Naive thymus-derived CD8-positive, alpha-beta T cell (primary cell): ENCODE data around the gene EML3. TPM values are rescaled to one million over a fixed set of nuclear protein-coding genes. Genes with fewer than 3 reads are reported as not detected.
"Not testable (repeated sequence)": the region's sequence is repeated elsewhere in the genome, so short reads cannot be mapped to it uniquely, and the experiment has no call there.

Source experiments
- ATAC-seq, 2 donors: fragments of 150-1000 bp; cut with Tn5 transposase in 1 of 2; sonication (Bioruptor Pico), chemical (Tn5 transposase) in 1 of 2; 1 replicate in 1 of 2; 2 replicates in 1 of 2; pipeline ENCODE4 v1.10.0; 2021; ENCODE audit warnings: mild to moderate bottlenecking in 2 of 2, moderate library complexity in 2 of 2
- POLR2A ChIA-PET: fragments of 350-600 bp; sonication (Branson Sonifier 250); formaldehyde crosslinking; loops from one replicate; lab custom pipeline; 2021; ENCODE audit warnings: antibody characterized with exemption; lab: Charles Lee
- DNase-seq, 10 donors: peaks; one replicate each; pipeline versions ENCODE4 v3.0.0 to v3.0.0-alpha.2; 2020 to 2022
- H3K27ac Mint-ChIP-seq, 10 donors: one replicate each; pipeline ENCODE4 v1.8.0; 2020 to 2022; ENCODE audit warnings: mild to moderate bottlenecking in 10 of 10, mixed read lengths in 10 of 10, moderate library complexity in 4 of 10, inconsistent platforms in 1 of 10
- H3K27me3 Mint-ChIP-seq, 5 donors: one replicate each; pipeline ENCODE4 v1.8.0; 2021 to 2022; ENCODE audit warnings: mixed read lengths in 5 of 5
- H3K36me3 Mint-ChIP-seq, 3 donors: one replicate each; pipeline ENCODE4 v1.8.0; 2020 to 2022; ENCODE audit warnings: mixed read lengths in 3 of 3, mild to moderate bottlenecking in 2 of 3, inconsistent platforms in 1 of 3
- H3K4me1 Mint-ChIP-seq, 4 donors: one replicate each; pipeline ENCODE4 v1.8.0; 2021 to 2022; ENCODE audit warnings: mixed read lengths in 4 of 4
- H3K4me3 Mint-ChIP-seq, 10 donors: one replicate each; pipeline ENCODE4 v1.8.0; 2020 to 2022; ENCODE audit warnings: mild to moderate bottlenecking in 10 of 10, mixed read lengths in 10 of 10, moderate library complexity in 6 of 10, inconsistent platforms in 1 of 10
- H3K9me3 Mint-ChIP-seq, 9 donors: one replicate each; pipeline ENCODE4 v1.8.0; 2020 to 2022; ENCODE audit warnings: mixed read lengths in 9 of 9, mild to moderate bottlenecking in 3 of 9, inconsistent platforms in 1 of 9, moderate library complexity in 1 of 9
- polyA plus RNA-seq, 3 donors: library from polyadenylated mRNA; unstranded; fragments of 300-500 nt; fragmentation: Illumina TruSeq; gene quantifications; one replicate each; pipeline ENCODE4 v1.2.3, GENCODE V29; 2021
- total RNA-seq, 8 experiments: library from RNA in 2 of 8; stranded (reverse) in 2 of 8; gene quantifications; one replicate each; pipeline ENCODE4 v1.2.3 and lab custom pipeline; 2021 to 2026

The EML3 gene
- total and polyA plus RNA-seq, 5 experiments from 2014 or later: 14.8 to 255 (median 23.7) TPM

- H3K27me3 Mint-ChIP-seq, H3K4me3 Mint-ChIP-seq, H3K9me3 Mint-ChIP-seq, ATAC-seq, DNase-seq: not testable (repeated sequence)
- peak overlapping the region in 1 of 10 donors; percentile 17 for H3K27ac Mint-ChIP-seq
- H3K4me1 Mint-ChIP-seq: peaks cover 22 to 47% (median 41%) of the 10 kb centered on the region in 4 donors
- POLR2A ChIA-PET: interaction anchor here (1.1 to 2.7 kb wide), 5 partner anchors 12 to 110 kb away, joined by 3 to 13 read pairs (median 3); partner anchors contain the start of genes C11orf98, CSKMT, HNRNPUL2 and MTA2
- H3K36me3 Mint-ChIP-seq: peaks cover 0 to 27% (median 0%) of the 10 kb centered on the region in 3 donors
Observed at GRCh38 chr11:62616957-62617356, 4.4 kb upstream of the EML3 start.

- no peaks in the 10 kb centered on the region for H3K27me3 Mint-ChIP-seq
- no peak for DNase-seq
Observed at GRCh38 chr11:62615521-62615920, 2.9 kb upstream of the EML3 start.

GRCh38 chr11:62614275-62614674 is 1.7 kb upstream of the EML3 start:
- H3K36me3 Mint-ChIP-seq: peaks cover 0 to 32% (median 0%) of the 10 kb centered on the region in 3 donors
- peak overlapping the region in 6 of 10 donors; percentile 58 to 77 (median 66) for H3K4me3 Mint-ChIP-seq
- DNase-seq (no peak), ATAC-seq (no peak)
- H3K4me1 Mint-ChIP-seq: peaks cover 23 to 49% (median 48%) of the 10 kb centered on the region in 4 donors
- peak overlapping the region in 9 of 10 donors; percentile 53 to 95 (median 87) for H3K27ac Mint-ChIP-seq
- H3K9me3 Mint-ChIP-seq: no peaks in the 10 kb centered on the region
- POLR2A ChIA-PET: interaction anchor here (0.6 to 8.0 kb wide), 12 partner anchors 13 to 226 kb away, joined by 3 to 96 read pairs (median 10); partner anchors contain the start of genes BSCL2, C11orf98, CSKMT and EEF1G
- no peaks in the 10 kb centered on the region for H3K27me3 Mint-ChIP-seq

More at GRCh38 chr11:62615521-62615920, 2.9 kb upstream of the EML3 start:
- H3K4me3 Mint-ChIP-seq: no peak overlapping the region
- POLR2A ChIA-PET: interaction anchor here (0.9 to 2.7 kb wide), 4 partner anchors 22 to 171 kb away, joined by 3 to 13 read pairs (median 4); partner anchors contain the start of genes C11orf98, CSKMT, INTS5 and TMEM179B
- no peaks in the 10 kb centered on the region for H3K9me3 Mint-ChIP-seq
- H3K27ac Mint-ChIP-seq: peak overlapping the region in 2 of 10 donors; percentile 21 to 36
- peaks cover 20 to 49% (median 45%) of the 10 kb centered on the region in 4 donors for H3K4me1 Mint-ChIP-seq
- ATAC-seq: no peak
- peaks cover 0 to 27% (median 0%) of the 10 kb centered on the region in 3 donors for H3K36me3 Mint-ChIP-seq

- Mint-ChIP-seq H3K27me3 (no peaks in the 10 kb centered on the region), H3K27ac (peak overlapping the region; percentile 53 to 95 (median 90)), H3K4me3 (peak overlapping the region in 9 of 10 donors; percentile 48 to 86 (median 60)), H3K36me3 (peaks cover 0 to 27% (median 2%) of the 10 kb centered on the region in 3 donors), H3K9me3 (no peaks in the 10 kb centered on the region), H3K4me1 (peaks cover 28 to 52% (median 50%) of the 10 kb centered on the region in 4 donors)
- ATAC-seq (no peak), DNase-seq (peak in 1 of 10 donors; percentile 21)
- POLR2A ChIA-PET: interaction anchor here (0.5 to 8.0 kb wide), 18 partner anchors 9 to 227 kb away, joined by 3 to 96 read pairs (median 10); partner anchors contain the start of genes B3GAT3, BSCL2, C11orf98 and CSKMT
Observed at GRCh38 chr11:62613291-62613778, 760 bp upstream of the EML3 start.

- Mint-ChIP-seq H3K36me3 (peaks cover 0 to 31% (median 12%) of the 10 kb centered on the region in 3 donors), H3K9me3 (no peaks in the 10 kb centered on the region), H3K4me1 (peaks cover 34 to 62% (median 58%) of the 10 kb centered on the region in 4 donors), H3K27ac (peak overlapping the region; percentile 96 to 99 (median 98)), H3K27me3 (no peaks in the 10 kb centered on the region), H3K4me3 (peak overlapping the region; percentile 91 to 98 (median 94))
- DNase-seq: peak in 7 of 10 donors; percentile 37 to 79 (median 66)
- POLR2A ChIA-PET: interaction anchor here (0.9 to 8.0 kb wide), 22 partner anchors 10 to 270 kb away, joined by 3 to 96 read pairs (median 7); partner anchors contain the start of genes B3GAT3, C11orf98, CSKMT and EEF1G
- ATAC-seq: peak; percentile 55 to 64
Observed at GRCh38 chr11:62611705-62612365, 740 bp downstream of the EML3 start.

GRCh38 chr11:62610814-62611704 is 1.5 kb downstream of the EML3 start:
- H3K9me3 Mint-ChIP-seq: no peaks in the 10 kb centered on the region
- H3K36me3 Mint-ChIP-seq: peaks cover 0 to 32% (median 12%) of the 10 kb centered on the region in 3 donors
- peaks cover 32 to 62% (median 59%) of the 10 kb centered on the region in 4 donors for H3K4me1 Mint-ChIP-seq
- no peak for DNase-seq
- peak overlapping the region; percentile 91 to 98 (median 94) for H3K4me3 Mint-ChIP-seq
- no peak for ATAC-seq
- no peaks in the 10 kb centered on the region for H3K27me3 Mint-ChIP-seq
- H3K27ac Mint-ChIP-seq: peak overlapping the region; percentile 96 to 99 (median 98)
- POLR2A ChIA-PET: interaction anchor here (0.6 to 8.0 kb wide), 25 partner anchors 9 to 270 kb away, joined by 3 to 96 read pairs (median 5); partner anchors contain the start of genes B3GAT3, C11orf98, CSKMT and EEF1G

- Mint-ChIP-seq H3K9me3 (no peaks in the 10 kb centered on the region), H3K4me1 (peaks cover 32 to 64% (median 61%) of the 10 kb centered on the region in 4 donors), H3K36me3 (peaks cover 0 to 36% (median 12%) of the 10 kb centered on the region in 3 donors), H3K4me3 (peak overlapping the region; percentile 60 to 97 (median 78)), H3K27me3 (no peaks in the 10 kb centered on the region), H3K27ac (peak overlapping the region; percentile 46 to 98 (median 83))
- no peak for ATAC-seq
- DNase-seq: no peak
- POLR2A ChIA-PET: interaction anchor here (0.6 to 8.0 kb wide), 16 partner anchors 9 to 244 kb away, joined by 3 to 96 read pairs (median 16); partner anchors contain the start of genes B3GAT3, C11orf98, CSKMT and EEF1G
Observed at GRCh38 chr11:62610403-62610802, 2.2 kb downstream of the EML3 start.

- no peaks in the 10 kb centered on the region for H3K9me3 Mint-ChIP-seq
Observed at GRCh38 chr11:62608776-62609175, 3.8 kb downstream of the EML3 start.

GRCh38 chr11:62607714-62608113 is 4.9 kb downstream of the EML3 start:
- Mint-ChIP-seq H3K27ac (peak overlapping the region in 3 of 10 donors; percentile 2 to 44 (median 11)), H3K9me3 (no peaks in the 10 kb centered on the region), H3K4me1 (peaks cover 32 to 74% (median 64%) of the 10 kb centered on the region in 4 donors), H3K27me3 (no peaks in the 10 kb centered on the region), H3K36me3 (peaks cover 0 to 51% (median 20%) of the 10 kb centered on the region in 3 donors), H3K4me3 (peak overlapping the region in 2 of 10 donors; percentile 24 to 33)
- ATAC-seq (no peak), DNase-seq (no peak)
- POLR2A ChIA-PET: interaction anchor here (0.5 to 9.9 kb wide), 7 partner anchors 10 to 58 kb away, joined by 3 to 166 read pairs (median 5); partner anchors contain the start of genes B3GAT3, C11orf98, CSKMT and INTS5

More at GRCh38 chr11:62608776-62609175, 3.8 kb downstream of the EML3 start:
- Mint-ChIP-seq H3K27ac (peak overlapping the region in 8 of 10 donors; percentile 7 to 79 (median 65)), H3K4me3 (peak overlapping the region in 5 of 10 donors; percentile 19 to 78 (median 34)), H3K36me3 (peaks cover 0 to 42% (median 15%) of the 10 kb centered on the region in 3 donors), H3K4me1 (peaks cover 28 to 69% (median 58%) of the 10 kb centered on the region in 4 donors), H3K27me3 (no peaks in the 10 kb centered on the region)
- ATAC-seq (no peak), DNase-seq (no peak)
- POLR2A ChIA-PET: interaction anchor here (0.7 to 8.0 kb wide), 5 partner anchors 8 to 57 kb away, joined by 4 to 96 read pairs (median 65); partner anchors contain the start of genes C11orf98, CSKMT, GANAB and MTA2

GRCh38 chr11:62605902-62606301 is 6.7 kb downstream of the EML3 start:
- H3K4me1 Mint-ChIP-seq: peaks cover 28 to 66% (median 59%) of the 10 kb centered on the region in 4 donors
- POLR2A ChIA-PET: interaction anchor here (0.6 to 9.9 kb wide), 7 partner anchors 14 to 236 kb away, joined by 3 to 166 read pairs (median 4); partner anchors contain the start of genes B3GAT3, C11orf98, CSKMT and LBHD1

GRCh38 chr11:62605467-62605866 is 7.1 kb downstream of the EML3 start:
- Mint-ChIP-seq H3K27me3 (no peaks in the 10 kb centered on the region), H3K4me3 (no peak overlapping the region), H3K9me3 (no peaks in the 10 kb centered on the region), H3K4me1 (peaks cover 29 to 62% (median 57%) of the 10 kb centered on the region in 4 donors), H3K27ac (peak overlapping the region in 3 of 10 donors; percentile 15 to 56 (median 40)), H3K36me3 (peaks cover 0 to 56% (median 22%) of the 10 kb centered on the region in 3 donors)
- POLR2A ChIA-PET: interaction anchor here (0.6 to 9.9 kb wide), 9 partner anchors 13 to 236 kb away, joined by 3 to 166 read pairs (median 4); partner anchors contain the start of genes B3GAT3, C11orf98, CSKMT and GANAB
- ATAC-seq (no peak), DNase-seq (no peak)

More at GRCh38 chr11:62605902-62606301, 6.7 kb downstream of the EML3 start:
- Mint-ChIP-seq H3K9me3 (no peaks in the 10 kb centered on the region), H3K27me3 (no peaks in the 10 kb centered on the region), H3K4me3 (no peak overlapping the region), H3K27ac (no peak overlapping the region), H3K36me3 (peaks cover 0 to 55% (median 22%) of the 10 kb centered on the region in 3 donors)
- DNase-seq (no peak), ATAC-seq (no peak)
